ENCODE results near the gene CNP. TPM values are rescaled to one million over a fixed set of nuclear protein-coding genes. Genes with fewer than 3 reads are reported as not detected.

The CNP gene
- total and polyA plus RNA-seq, 10 of the 15 experiments (the other 5 are each of a cell fraction or from before 2014, with no cell fraction given) = 1.8 to 60.7 (median 31.4) TPM

- TF ChIP-seq DPF2 (IDR thresholded peaks at IDR 0.05) (peak; percentile 24; the same call in 1 of the 2 replicates), CUX1 (IDR thresholded peaks at IDR 0.05; ENCODE audit: insufficient replicate concordance, low read depth, low read length) (no peak), SUPT20H (IDR thresholded peaks at IDR 0.05; ENCODE audit: borderline replicate concordance, control insufficient read depth, low read depth, low read length) (no peak), RFX5 (IDR thresholded peaks at IDR 0.05; ENCODE audit: low read depth, low read length) (no peak), ZBTB33 (IDR thresholded peaks at IDR 0.05) (no peak), NFYA (IDR thresholded peaks at IDR 0.05; ENCODE audit: borderline replicate concordance, low read depth, low read length) (no peak), NFXL1 (IDR thresholded peaks at IDR 0.05; ENCODE audit: borderline replicate concordance) (no peak), CREB1 (IDR thresholded peaks at IDR 0.05; ENCODE audit: low read depth) (no peak), EED (IDR thresholded peaks at IDR 0.05; ENCODE audit: low read depth) (peak; percentile 37; the same call in 1 of the 2 replicates), PAX8 (IDR thresholded peaks at IDR 0.05) (no peak), BCL3 (IDR thresholded peaks at IDR 0.05; ENCODE audit: borderline replicate concordance, insufficient read depth, low read depth, low read length, poor library complexity, severe bottlenecking) (no peak), SREBF2 (IDR thresholded peaks at IDR 0.05; ENCODE audit: low read length) (no peak), NFIC (IDR thresholded peaks at IDR 0.05; ENCODE audit: low read depth, low read length) (no peak), HSF1 (IDR thresholded peaks at IDR 0.05; ENCODE audit: low read depth, low read length) (no peak), ZBTB4 (CRISPR knock-in tag; IDR thresholded peaks at IDR 0.05) (no peak), BMI1 (IDR thresholded peaks at IDR 0.05; ENCODE audit: borderline replicate concordance) (no peak)
These were observed 717 bp upstream of the CNP start (continued) for GRCh38 chr17:41965694-41966462.
